ENCODE results near the gene PNP. TPM values are rescaled to one million over a fixed set of nuclear protein-coding genes. Genes with fewer than 3 reads are reported as not detected.
A peak's percentile ranks its signal among the peaks of the same experiment; 100 is the strongest.

The PNP gene
- total and polyA plus RNA-seq, 2 donors (not counting 1 experiment from before 2014, with no cell fraction given) = 42.0 to 119 TPM

GRCh38 chr14:20498622-20499021, 29.4 kb downstream of the PNP start:
- Mint-ChIP-seq H3K4me1 (peaks cover 45% of the 10 kb centered on the region), H3K27me3 (no peaks in the 10 kb centered on the region), H3K9me3 (ENCODE audit: insufficient read depth) (no peaks in the 10 kb centered on the region), H3K27ac (peak overlapping the region; percentile 26), H3K4me3 (no peak overlapping the region)
- no peak overlapping the region for H3K4me3 ChIP-seq (ENCODE audit: control extremely low read depth in 1 of 5, extremely low read depth in 1 of 5, insufficient read depth in 1 of 5, low read depth in 2 of 5, low read length in 4 of 5)
- H3K79me2 ChIP-seq (ENCODE audit: control insufficient read depth, insufficient read depth, low read length) = no peaks in the 10 kb centered on the region
- POLR2A ChIA-PET = no interaction called here
- intact Hi-C loops (cut with micrococcal nuclease) = no loop called here
- H3K27me3 ChIP-seq (replicated peaks in 1 of 4; ENCODE audit: control extremely low read depth in 1 of 4, control insufficient read depth in 3 of 4, insufficient read depth in 4 of 4, low read length in 3 of 4) = no peaks in the 10 kb centered on the region
- H4K20me1 ChIP-seq (ENCODE audit: control insufficient read depth, insufficient read depth, low read length, poor library complexity, severe bottlenecking) = no peaks in the 10 kb centered on the region
- no peak overlapping the region for H3K27ac ChIP-seq (ENCODE audit: low read length in 2 of 2)
- H3K9me3 ChIP-seq (ENCODE audit: control extremely low read depth in 1 of 3, control insufficient read depth in 2 of 3, insufficient read depth in 1 of 3, low read length in 2 of 3) = no peaks in the 10 kb centered on the region
- H3K36me3 ChIP-seq (replicated peaks in 1 of 2; ENCODE audit: control extremely low read depth in 1 of 2, control insufficient read depth in 1 of 2, extremely low read depth in 1 of 2, insufficient read depth in 2 of 2, low read length in 1 of 2) = no peaks in the 10 kb centered on the region
- 89% methylated on average over 1 of the region's 2 CpGs for WGBS (ENCODE audit: insufficient coverage)
- CTCF ChIA-PET = interaction anchor here (0.7 kb wide), 1 partner anchor 28 kb away, joined by 3 read pairs; no protein-coding TSS in a partner anchor
- peaks cover 18 to 19% of the 10 kb centered on the region in 2 donors for H3K4me1 ChIP-seq (ENCODE audit: control insufficient read depth in 2 of 2, insufficient read depth in 2 of 2, low read length in 2 of 2)
- ATAC-seq (ENCODE audit: low read depth) (no peak), DNase-seq (no peak)
- H3K9ac ChIP-seq (ENCODE audit: low read length) = no peak overlapping the region
- peak overlapping the region; percentile 31 for H2AFZ ChIP-seq (ENCODE audit: insufficient read depth, low read depth, low read length, poor library complexity, severe bottlenecking)
- H3K4me2 ChIP-seq (replicated peaks; ENCODE audit: low read depth, low read length, poor library complexity, severe bottlenecking) = peak overlapping the region; percentile 8
- TF ChIP-seq EZH2 (IDR thresholded peaks at IDR 0.05; ENCODE audit: borderline replicate concordance, insufficient read depth, low read depth, low read length, poor library complexity, severe bottlenecking) (no peak), CTCF (IDR thresholded peaks at IDR 0.05) (no peak)

- H3K79me2 ChIP-seq (ENCODE audit: control insufficient read depth, insufficient read depth, low read length) = no peaks in the 10 kb centered on the region
- H3K9ac ChIP-seq (ENCODE audit: low read length) = no peak overlapping the region
- intact Hi-C loops (cut with micrococcal nuclease) = no loop called here
- WGBS (ENCODE audit: insufficient coverage) = 60% methylated on average over 1 of the region's 4 CpGs
- peak overlapping the region; percentile 29 for H3K27ac Mint-ChIP-seq
- H3K4me1 ChIP-seq (ENCODE audit: control insufficient read depth in 2 of 2, insufficient read depth in 2 of 2, low read length in 2 of 2) = peaks cover 19% of the 10 kb centered on the region in 2 donors
- no peak for TF ChIP-seq EZH2 (IDR thresholded peaks at IDR 0.05; ENCODE audit: borderline replicate concordance, insufficient read depth, low read depth, low read length, poor library complexity, severe bottlenecking)
- TF ChIP-seq CTCF (IDR thresholded peaks at IDR 0.05) = no peak
- no peak overlapping the region for H3K27ac ChIP-seq (ENCODE audit: low read length in 2 of 2)
- H3K27me3 Mint-ChIP-seq = no peaks in the 10 kb centered on the region
- no peaks in the 10 kb centered on the region for H3K9me3 ChIP-seq (ENCODE audit: control extremely low read depth in 1 of 3, control insufficient read depth in 2 of 3, insufficient read depth in 1 of 3, low read length in 2 of 3)
- POLR2A ChIA-PET = no interaction called here
- H3K27me3 ChIP-seq (replicated peaks in 1 of 4; ENCODE audit: control extremely low read depth in 1 of 4, control insufficient read depth in 3 of 4, insufficient read depth in 4 of 4, low read length in 3 of 4) = no peaks in the 10 kb centered on the region
- no peaks in the 10 kb centered on the region for H3K36me3 ChIP-seq (replicated peaks in 1 of 2; ENCODE audit: control extremely low read depth in 1 of 2, control insufficient read depth in 1 of 2, extremely low read depth in 1 of 2, insufficient read depth in 2 of 2, low read length in 1 of 2)
- DNase-seq (no peak), ATAC-seq (ENCODE audit: low read depth) (no peak)
- H3K4me1 Mint-ChIP-seq = peaks cover 46% of the 10 kb centered on the region
- H3K9me3 Mint-ChIP-seq (ENCODE audit: insufficient read depth) = no peaks in the 10 kb centered on the region
- H3K4me3 ChIP-seq (ENCODE audit: control extremely low read depth in 1 of 5, extremely low read depth in 1 of 5, insufficient read depth in 1 of 5, low read depth in 2 of 5, low read length in 4 of 5) = no peak overlapping the region
- H3K4me3 Mint-ChIP-seq = no peak overlapping the region
- H2AFZ ChIP-seq (ENCODE audit: insufficient read depth, low read depth, low read length, poor library complexity, severe bottlenecking) = peak overlapping the region; percentile 31
- H4K20me1 ChIP-seq (ENCODE audit: control insufficient read depth, insufficient read depth, low read length, poor library complexity, severe bottlenecking) = no peaks in the 10 kb centered on the region
- CTCF ChIA-PET = no interaction called here
- H3K4me2 ChIP-seq (replicated peaks; ENCODE audit: low read depth, low read length, poor library complexity, severe bottlenecking) = no peak overlapping the region
Measured at GRCh38 chr14:20499108-20499507, 29.9 kb downstream of the PNP start.

Measured in B cell (primary cell).